Vagina (tissue), 2 donors: Measurements from ENCODE around the gene PTGR2.

Source experiments
- POLR2A ChIP-seq, 2 donors: fragments of 450-650 bp; IDR thresholded peaks; one replicate each; pipeline ENCODE4 v1.6.1; 2017; ENCODE audit warnings: antibody characterized with exemption in 2 of 2, mild to moderate bottlenecking in 2 of 2, moderate library complexity in 2 of 2
- TF ChIP-seq, protein P1 (sequence below), 3 experiments: fragments of 450-650 bp in 2 of 3; fragments of 200-600 bp in 1 of 3; sonication (generic) in 1 of 3; IDR thresholded peaks; one replicate each; pipeline ENCODE4 v1.5.1; 2017 to 2019; ENCODE audit warnings: antibody characterized with exemption in 3 of 3, mild to moderate bottlenecking in 2 of 3, moderate library complexity in 2 of 3

GRCh38 chr14:73842851-73843250, 8.8 kb upstream of the PTGR2 start:
- TF ChIP-seq, protein P1, sequence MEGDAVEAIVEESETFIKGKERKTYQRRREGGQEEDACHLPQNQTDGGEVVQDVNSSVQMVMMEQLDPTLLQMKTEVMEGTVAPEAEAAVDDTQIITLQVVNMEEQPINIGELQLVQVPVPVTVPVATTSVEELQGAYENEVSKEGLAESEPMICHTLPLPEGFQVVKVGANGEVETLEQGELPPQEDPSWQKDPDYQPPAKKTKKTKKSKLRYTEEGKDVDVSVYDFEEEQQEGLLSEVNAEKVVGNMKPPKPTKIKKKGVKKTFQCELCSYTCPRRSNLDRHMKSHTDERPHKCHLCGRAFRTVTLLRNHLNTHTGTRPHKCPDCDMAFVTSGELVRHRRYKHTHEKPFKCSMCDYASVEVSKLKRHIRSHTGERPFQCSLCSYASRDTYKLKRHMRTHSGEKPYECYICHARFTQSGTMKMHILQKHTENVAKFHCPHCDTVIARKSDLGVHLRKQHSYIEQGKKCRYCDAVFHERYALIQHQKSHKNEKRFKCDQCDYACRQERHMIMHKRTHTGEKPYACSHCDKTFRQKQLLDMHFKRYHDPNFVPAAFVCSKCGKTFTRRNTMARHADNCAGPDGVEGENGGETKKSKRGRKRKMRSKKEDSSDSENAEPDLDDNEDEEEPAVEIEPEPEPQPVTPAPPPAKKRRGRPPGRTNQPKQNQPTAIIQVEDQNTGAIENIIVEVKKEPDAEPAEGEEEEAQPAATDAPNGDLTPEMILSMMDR (IDR thresholded peaks at IDR 0.05) = no peak
- no peak for TF ChIP-seq POLR2A (IDR thresholded peaks at IDR 0.05)
